Smooth muscle cell (in vitro differentiated cells): ENCODE results near the gene ABCA4. TPM values are rescaled to one million over a fixed set of nuclear protein-coding genes. Genes with fewer than 3 reads are reported as not detected.

Experiments
- DNase-seq: peaks from one replicate; lab custom pipeline; 2025; ENCODE audit not compliant: unreplicated experiment; lab: John Stamatoyannopoulos, UW
- H2AFZ ChIP-seq: fragments of 200-600 bp; sonication (generic); 2 replicates; pipeline ENCODE4 v1.6.0; 2016; ENCODE audit warnings: antibody characterized with exemption, low read depth, mild to moderate bottlenecking
- H3F3A ChIP-seq: fragments of 200-600 bp; sonication (generic); 2 replicates; pipeline ENCODE4 v1.6.0; 2017; ENCODE audit warnings: antibody characterized with exemption, low read depth
- H3K27ac ChIP-seq: fragments of 200-600 bp; sonication (generic); 2 replicates; pipeline ENCODE4 v1.5.1; 2016; ENCODE audit warnings: low read depth, mild to moderate bottlenecking
- H3K27me3 ChIP-seq: fragments of 200-600 bp; sonication (generic); 2 replicates; pipeline ENCODE4 v1.6.1; 2016; ENCODE audit warnings: low read depth, mild to moderate bottlenecking
- H3K36me3 ChIP-seq: fragments of 200-600 bp; sonication (generic); 2 replicates; pipeline ENCODE4 v1.5.1; 2016; ENCODE audit warnings: low read depth
- H3K4me1 ChIP-seq: fragments of 200-600 bp; sonication (generic); 2 replicates; pipeline ENCODE4 v1.5.1; 2016; ENCODE audit warnings: low read depth
- H3K4me2 ChIP-seq: fragments of 200-600 bp; sonication (generic); 2 replicates; pipeline ENCODE4 v1.6.0; 2016; ENCODE audit warnings: mild to moderate bottlenecking
- H3K4me3 ChIP-seq: fragments of 200-600 bp; sonication (generic); 2 replicates; pipeline ENCODE4 v1.5.1; 2016; ENCODE audit warnings: mild to moderate bottlenecking
- H3K79me2 ChIP-seq: fragments of 200-600 bp; sonication (generic); 2 replicates; pipeline ENCODE4 v1.6.0; 2016; ENCODE audit warnings: low read depth, mild to moderate bottlenecking
- H3K9ac ChIP-seq: fragments of 200-600 bp; sonication (generic); 2 replicates; pipeline ENCODE4 v1.6.0; 2016; ENCODE audit warnings: low read depth
- H3K9me3 ChIP-seq: fragments of 200-600 bp; sonication (generic); replicated peaks from 2 replicates; pipeline ENCODE4 v1.5.1; 2016; ENCODE audit warnings: low read depth
- H4K20me1 ChIP-seq: fragments of 200-600 bp; sonication (generic); 2 replicates; pipeline ENCODE4 v1.6.0; 2016; ENCODE audit warnings: low read depth
- CTCF ChIP-seq: fragments of 200-600 bp; sonication (generic); IDR thresholded peaks from 2 replicates; pipeline ENCODE4 v1.5.1; 2017; ENCODE audit warnings: borderline replicate concordance, mild to moderate bottlenecking, antibody characterized with exemption; ENCODE audit not compliant: insufficient read depth, poor library complexity, severe bottlenecking
- WGBS: methylation state at CpG from one replicate; pipeline ENCODE4 v1.1.7; 2016; ENCODE audit warnings: low lambda C conversion rate; 5-methylcytosine and 5-hydroxymethylcytosine counted together
- polyA plus RNA-seq: library from polyadenylated mRNA; unstranded; fragments of >200 nt; fragmentation: Nextera tagmentation; extraction: Ambion mirVana; gene quantifications from 2 replicates; pipeline ENCODE4 v1.2.1, GENCODE V29; 2016
- total RNA-seq: library from RNA; depleted of rRNA; stranded (reverse); fragments of >200 nt; gene quantifications from 2 replicates; pipeline ENCODE4 v1.2.3, GENCODE V29; 2014

Gene ABCA4
- total and polyA plus RNA-seq, 2 experiments from 2014 or later: 0.46 to 0.99 TPM

GRCh38 chr1:94095112-94095637 lies 25.8 kb downstream of the ABCA4 start:
- no peak overlapping the region for H2AFZ ChIP-seq
- peak overlapping the region; percentile 75 for H3K4me2 ChIP-seq
- no peak for TF ChIP-seq CTCF
- no peaks in the 10 kb centered on the region for H3K9me3 ChIP-seq
- H4K20me1 ChIP-seq: no peaks in the 10 kb centered on the region
- H3K79me2 ChIP-seq: no peaks in the 10 kb centered on the region
- peaks cover 34% of the 10 kb centered on the region for H3F3A ChIP-seq
- H3K36me3 ChIP-seq: no peaks in the 10 kb centered on the region
- H3K9ac ChIP-seq: peak overlapping the region; percentile 76
- H3K27me3 ChIP-seq: no peaks in the 10 kb centered on the region
- peak overlapping the region; percentile 93 for H3K27ac ChIP-seq
- DNase-seq: no peak
- peaks cover 34% of the 10 kb centered on the region for H3K4me1 ChIP-seq
- H3K4me3 ChIP-seq: no peak overlapping the region
- 58% methylated on average over 21 of the region's 21 CpGs for WGBS

- Histone ChIP-seq H3F3A (peaks cover 28% of the 10 kb centered on the region), H3K27me3 (no peaks in the 10 kb centered on the region), H3K4me1 (peaks cover 34% of the 10 kb centered on the region), H3K4me2 (peak overlapping the region; percentile 75), H2AFZ (peak overlapping the region; percentile 73), H3K9me3 (no peaks in the 10 kb centered on the region), H3K27ac (peak overlapping the region; percentile 93), H3K36me3 (no peaks in the 10 kb centered on the region), H3K79me2 (no peaks in the 10 kb centered on the region), H3K4me3 (no peak overlapping the region), H4K20me1 (no peaks in the 10 kb centered on the region), H3K9ac (peak overlapping the region; percentile 76)
- WGBS: 52% methylated on average over 14 of the region's 14 CpGs
- TF ChIP-seq CTCF: no peak
- DNase-seq: no peak
Observed at GRCh38 chr1:94094469-94095111, 26.4 kb downstream of the ABCA4 start.

GRCh38 chr1:94093996-94094395 lies 27.0 kb downstream of the ABCA4 start:
- peak overlapping the region; percentile 75 for H3K4me2 ChIP-seq
- WGBS: 68% methylated on average over 6 of the region's 6 CpGs

More at GRCh38 chr1:94093996-94094395, 27.0 kb downstream of the ABCA4 start:
- peak overlapping the region; percentile 93 for H3K27ac ChIP-seq
- H4K20me1 ChIP-seq: no peaks in the 10 kb centered on the region
- no peaks in the 10 kb centered on the region for H3K36me3 ChIP-seq
- H2AFZ ChIP-seq: peak overlapping the region; percentile 73
- no peak for TF ChIP-seq CTCF
- H3K4me1 ChIP-seq: peaks cover 34% of the 10 kb centered on the region
- no peaks in the 10 kb centered on the region for H3K9me3 ChIP-seq
- H3K4me3 ChIP-seq: no peak overlapping the region
- H3K27me3 ChIP-seq: no peaks in the 10 kb centered on the region
- peaks cover 26% of the 10 kb centered on the region for H3F3A ChIP-seq
- peak overlapping the region; percentile 76 for H3K9ac ChIP-seq
- no peaks in the 10 kb centered on the region for H3K79me2 ChIP-seq
- no peak for DNase-seq
